ENCODE data around the gene SLC38A3. TPM values are rescaled to one million over a fixed set of nuclear protein-coding genes. Genes with fewer than 3 reads are reported as not detected.

SLC38A3 gene
- total RNA-seq, 2 donors from 2014 or later, result 0.28 TPM; not detected in 1

- no peak overlapping the region for H3K4me3 ChIP-seq
- no peak for DNase-seq (ENCODE audit: low spot score)
- H3K27me3 ChIP-seq (replicated peaks; ENCODE audit: insufficient read depth), result no peaks in the 10 kb centered on the region
- no peak overlapping the region for H3K27ac ChIP-seq
- no peak for TF ChIP-seq CTCF (IDR thresholded peaks at IDR 0.05)
- ATAC-seq (ENCODE audit: insufficient number of reproducible peaks, low FRiP score, low read depth), result no peak
- no peaks in the 10 kb centered on the region for H3K9me3 ChIP-seq
- H3K4me1 ChIP-seq (ENCODE audit: control insufficient read depth in 1 of 2, low read depth in 2 of 2), result peaks cover 0 to 4% of the 10 kb centered on the region in 2 donors
- peaks cover 5% of the 10 kb centered on the region for H3K36me3 ChIP-seq
Measured at GRCh38 chr3:50186096-50186495, 19.0 kb upstream of the SLC38A3 start.

GRCh38 chr3:50187750-50188149, 17.3 kb upstream of the SLC38A3 start:
- Histone ChIP-seq H3K4me1 (ENCODE audit: control insufficient read depth in 1 of 2, low read depth in 2 of 2) (peaks cover 0 to 4% of the 10 kb centered on the region in 2 donors), H3K27me3 (replicated peaks; ENCODE audit: insufficient read depth) (no peaks in the 10 kb centered on the region), H3K4me3 (no peak overlapping the region), H3K27ac (no peak overlapping the region), H3K9me3 (no peaks in the 10 kb centered on the region), H3K36me3 (peaks cover 3% of the 10 kb centered on the region)
- ATAC-seq (ENCODE audit: insufficient number of reproducible peaks, low FRiP score, low read depth) (no peak), DNase-seq (ENCODE audit: low spot score) (no peak)
- TF ChIP-seq CTCF (IDR thresholded peaks at IDR 0.05), result no peak

GRCh38 chr3:50189274-50189673, 15.8 kb upstream of the SLC38A3 start:
- Histone ChIP-seq H3K27ac (no peak overlapping the region), H3K4me3 (no peak overlapping the region), H3K36me3 (no peaks in the 10 kb centered on the region), H3K9me3 (no peaks in the 10 kb centered on the region), H3K4me1 (ENCODE audit: control insufficient read depth in 1 of 2, low read depth in 2 of 2) (peaks cover 2 to 20% of the 10 kb centered on the region in 2 donors), H3K27me3 (replicated peaks; ENCODE audit: insufficient read depth) (no peaks in the 10 kb centered on the region)
- peak; percentile 49 for DNase-seq (ENCODE audit: low spot score)
- TF ChIP-seq CTCF (IDR thresholded peaks at IDR 0.05), result peak; percentile 91
- ATAC-seq (ENCODE audit: insufficient number of reproducible peaks, low FRiP score, low read depth), result peak; percentile 70

GRCh38 chr3:50189989-50190388, 15.1 kb upstream of the SLC38A3 start:
- Histone ChIP-seq H3K27ac (no peak overlapping the region), H3K4me3 (no peak overlapping the region), H3K9me3 (no peaks in the 10 kb centered on the region), H3K4me1 (ENCODE audit: control insufficient read depth in 1 of 2, low read depth in 2 of 2) (peaks cover 3 to 24% of the 10 kb centered on the region in 2 donors), H3K36me3 (no peaks in the 10 kb centered on the region), H3K27me3 (replicated peaks; ENCODE audit: insufficient read depth) (no peaks in the 10 kb centered on the region)
- no peak for TF ChIP-seq CTCF (IDR thresholded peaks at IDR 0.05)
- no peak for DNase-seq (ENCODE audit: low spot score)
- ATAC-seq (ENCODE audit: insufficient number of reproducible peaks, low FRiP score, low read depth), result no peak

GRCh38 chr3:50190936-50191660, 14.0 kb upstream of the SLC38A3 start, which contains the start of gene GNAT1:
TSS of gene GNAT1 (plus strand) at chr3:50191610. CDS start at chr3:50191726, 116 bp downstream.
- H3K9me3 ChIP-seq, result no peaks in the 10 kb centered on the region
- H3K36me3 ChIP-seq, result no peaks in the 10 kb centered on the region
- H3K27ac ChIP-seq, result no peak within 1 kb of the TSS
- H3K27me3 ChIP-seq (replicated peaks; ENCODE audit: insufficient read depth), result no peaks in the 10 kb centered on the region
- no peak for DNase-seq (ENCODE audit: low spot score)
- ATAC-seq (ENCODE audit: insufficient number of reproducible peaks, low FRiP score, low read depth), result no peak
- peaks cover 3 to 24% of the 10 kb centered on the region in 2 donors for H3K4me1 ChIP-seq (ENCODE audit: control insufficient read depth in 1 of 2, low read depth in 2 of 2)
- no peak within 1 kb of the TSS for H3K4me3 ChIP-seq
- no peak for TF ChIP-seq CTCF (IDR thresholded peaks at IDR 0.05)

Data from thoracic aorta (tissue), 2 donors.